Chondrocyte (in vitro differentiated cells): ENCODE data around the gene RXYLT1. TPM values are rescaled to one million over a fixed set of nuclear protein-coding genes. Genes with fewer than 3 reads are reported as not detected.
A peak's percentile ranks its signal among the peaks of the same experiment; 100 is the strongest.

Source experiments
- DNase-seq: peaks from one replicate; pipeline ENCODE4 v3.0.0; 2021; ENCODE audit warnings: mixed read lengths, low spot score
- H3K27ac Mint-ChIP-seq: one replicate; pipeline ENCODE4 v1.8.0; 2021; ENCODE audit warnings: mild to moderate bottlenecking, moderate library complexity, mixed read lengths; ENCODE audit not compliant: unreplicated experiment
- H3K27me3 Mint-ChIP-seq: 2 replicates; pipeline ENCODE4 v1.8.0; 2021; ENCODE audit warnings: low read depth, mixed read lengths
- H3K36me3 Mint-ChIP-seq: 2 replicates; pipeline ENCODE4 v1.8.0; 2021; ENCODE audit warnings: low read depth, mixed read lengths
- H3K4me1 Mint-ChIP-seq: 2 replicates; pipeline ENCODE4 v1.8.0; 2021; ENCODE audit warnings: low read depth, mild to moderate bottlenecking, mixed read lengths
- H3K4me3 Mint-ChIP-seq: one replicate; pipeline ENCODE4 v1.8.0; 2021; ENCODE audit warnings: mild to moderate bottlenecking, moderate library complexity, mixed read lengths; ENCODE audit not compliant: unreplicated experiment
- H3K9me3 Mint-ChIP-seq: 2 replicates; pipeline ENCODE4 v1.8.0; 2021; ENCODE audit warnings: low read depth, mixed read lengths
- CTCF ChIP-seq: fragments of 200-600 bp; sonication (generic); IDR thresholded peaks from 2 replicates; pipeline ENCODE4 v1.5.0; 2021; ENCODE audit warnings: antibody characterized with exemption, mild to moderate bottlenecking, moderate library complexity
- total RNA-seq: library from RNA; stranded (reverse); gene quantifications from 3 replicates; pipeline ENCODE4 v1.2.1, GENCODE V29; 2021

Gene RXYLT1
- total RNA-seq, 1 donor from 2014 or later = 14.4 TPM

DNA sequence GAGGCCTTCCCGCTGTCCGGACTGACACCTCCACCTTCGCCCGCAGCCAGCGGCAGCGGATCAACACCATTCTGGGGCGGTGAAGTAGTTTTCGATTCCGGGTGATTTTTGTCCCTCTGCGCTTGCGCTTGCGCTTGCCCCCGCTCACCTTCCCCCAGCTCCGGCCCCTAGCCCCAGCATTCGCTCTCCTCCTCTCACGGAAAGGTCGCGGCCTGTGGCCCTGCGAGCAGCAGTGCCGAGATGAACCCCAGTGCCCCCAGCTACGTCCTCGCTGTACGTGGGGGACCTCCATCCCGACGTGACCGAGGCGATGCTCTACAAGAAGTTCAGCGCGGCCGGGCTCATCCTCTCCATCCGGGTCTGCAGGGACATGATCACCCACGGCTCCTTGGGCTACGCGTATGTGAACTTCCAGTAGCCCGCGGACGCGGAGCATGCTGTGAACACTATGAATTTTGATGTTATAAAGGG is 42.1 kb downstream of the RXYLT1 start:
- H3K4me3 Mint-ChIP-seq = no peak overlapping the region

GRCh38 chr12:63822352-63822751 is 42.6 kb downstream of the RXYLT1 start:
- H3K27ac Mint-ChIP-seq = no peak overlapping the region
- no peak overlapping the region for H3K4me3 Mint-ChIP-seq
- no peak for DNase-seq
- H3K9me3 Mint-ChIP-seq = peaks cover 22% of the 10 kb centered on the region
- peaks cover 8% of the 10 kb centered on the region for H3K4me1 Mint-ChIP-seq
- H3K36me3 Mint-ChIP-seq = peaks cover 11% of the 10 kb centered on the region
- no peak for TF ChIP-seq CTCF
- no peaks in the 10 kb centered on the region for H3K27me3 Mint-ChIP-seq

More for the DNA sequence above, 42.1 kb downstream of the RXYLT1 start:
- Mint-ChIP-seq H3K36me3 (peaks cover 11% of the 10 kb centered on the region), H3K4me1 (peaks cover 8% of the 10 kb centered on the region), H3K27ac (no peak overlapping the region), H3K27me3 (no peaks in the 10 kb centered on the region), H3K9me3 (peaks cover 22% of the 10 kb centered on the region)
- no peak for DNase-seq
- no peak for TF ChIP-seq CTCF

- Mint-ChIP-seq H3K27me3 (no peaks in the 10 kb centered on the region), H3K36me3 (peaks cover 11% of the 10 kb centered on the region), H3K9me3 (peaks cover 22% of the 10 kb centered on the region), H3K27ac (no peak overlapping the region), H3K4me3 (no peak overlapping the region), H3K4me1 (peaks cover 8% of the 10 kb centered on the region)
- DNase-seq = no peak
- TF ChIP-seq CTCF = no peak
Measured at GRCh38 chr12:63823040-63823439, 43.3 kb downstream of the RXYLT1 start.

DNA sequence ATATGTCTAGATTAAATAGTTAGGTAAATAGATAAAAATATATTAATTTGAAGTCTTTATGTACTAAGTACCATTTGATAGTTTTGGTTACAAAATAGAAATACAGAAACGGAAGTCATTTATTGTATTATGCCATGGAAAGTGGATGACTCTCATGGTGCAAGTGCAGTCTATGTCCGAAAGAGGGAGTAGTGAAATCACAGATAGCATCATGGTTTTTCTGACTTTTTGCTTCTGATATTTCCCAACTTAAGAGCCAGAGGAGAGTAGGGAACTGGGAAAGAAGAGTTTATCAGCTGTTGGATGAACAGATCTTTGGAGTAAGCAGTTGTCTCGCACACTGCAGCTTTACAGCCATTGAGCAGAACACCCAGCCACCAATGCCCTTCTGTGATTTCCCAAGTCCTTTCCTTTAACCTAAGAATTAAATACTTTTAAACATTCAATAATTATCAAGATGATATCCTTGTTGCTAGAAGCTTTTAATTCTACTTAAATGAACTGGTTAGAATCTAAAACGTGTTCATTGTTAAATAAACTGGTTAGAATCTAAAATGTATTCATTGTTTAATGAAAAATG is 46.4 kb downstream of the RXYLT1 start:
- no peaks in the 10 kb centered on the region for H3K27me3 Mint-ChIP-seq
- DNase-seq = no peak
- H3K36me3 Mint-ChIP-seq = peaks cover 4% of the 10 kb centered on the region
- peak; percentile 90 for TF ChIP-seq CTCF
- peaks cover 8% of the 10 kb centered on the region for H3K4me1 Mint-ChIP-seq
- H3K4me3 Mint-ChIP-seq = no peak overlapping the region
- H3K9me3 Mint-ChIP-seq = peaks cover 14% of the 10 kb centered on the region
- no peak overlapping the region for H3K27ac Mint-ChIP-seq

- H3K9me3 Mint-ChIP-seq = peaks cover 8% of the 10 kb centered on the region
- H3K27ac Mint-ChIP-seq = no peak overlapping the region
- H3K4me3 Mint-ChIP-seq = no peak overlapping the region
- H3K36me3 Mint-ChIP-seq = peaks cover 2% of the 10 kb centered on the region
- H3K4me1 Mint-ChIP-seq = no peaks in the 10 kb centered on the region
- H3K27me3 Mint-ChIP-seq = peaks cover 4% of the 10 kb centered on the region
- DNase-seq = no peak
- no peak for TF ChIP-seq CTCF
Measured at GRCh38 chr12:63828867-63829266, 49.2 kb downstream of the RXYLT1 start.
